Measurements from ENCODE around the gene SCRN3. TPM values are rescaled to one million over a fixed set of nuclear protein-coding genes. Genes with fewer than 3 reads are reported as not detected.
"Not testable (repeated sequence)": the region's sequence is repeated elsewhere in the genome, so short reads cannot be mapped to it uniquely, and the experiment has no call there.

Gene SCRN3
- polyA plus RNA-seq, 1 donor from 2014 or later: 57.1 TPM

GRCh38 chr2:174389542-174389941 is 6.0 kb upstream of the SCRN3 start:
- no peaks in the 10 kb centered on the region for H3K36me3 ChIP-seq (ENCODE audit: insufficient read depth, low read length)
- no peaks in the 10 kb centered on the region for H3K9me2 ChIP-seq (ENCODE audit: insufficient read depth, low read length)
- H2AFZ ChIP-seq (ENCODE audit: low read depth, low read length): no peak overlapping the region
- no peak overlapping the region for H3K4me3 ChIP-seq (ENCODE audit: low read length)
- TF ChIP-seq TAF1 (IDR thresholded peaks at IDR 0.05; ENCODE audit: low read depth): no peak
- TF ChIP-seq MXI1 (conservative IDR thresholded peaks at IDR 0.05; ENCODE audit: poor library complexity, severe bottlenecking): no peak
- no peak for TF ChIP-seq RAD21 (conservative IDR thresholded peaks at IDR 0.05)
- TF ChIP-seq POLR2AphosphoS5 (IDR thresholded peaks at IDR 0.05): no peak
- TF ChIP-seq EP300 (conservative IDR thresholded peaks at IDR 0.05; ENCODE audit: poor library complexity, severe bottlenecking): no peak
- no peak for TF ChIP-seq REST (IDR thresholded peaks at IDR 0.05; ENCODE audit: borderline replicate concordance)
- TF ChIP-seq CTCF (IDR thresholded peaks at IDR 0.05; ENCODE audit: poor library complexity, severe bottlenecking): no peak
- no peak for TF ChIP-seq SMC3 (conservative IDR thresholded peaks at IDR 0.05; ENCODE audit: poor library complexity)
- TF ChIP-seq EZH2 (IDR thresholded peaks at IDR 0.05; ENCODE audit: borderline replicate concordance, insufficient read depth, low read length, poor library complexity, severe bottlenecking): no peak
- H3K9ac ChIP-seq (ENCODE audit: low read length): no peak overlapping the region
- H3K27ac ChIP-seq (ENCODE audit: low read length): no peak overlapping the region
- H3K9me3 ChIP-seq (ENCODE audit: low read length): no peaks in the 10 kb centered on the region
- H3F3A ChIP-seq (ENCODE audit: insufficient read depth, low read length, poor library complexity, severe bottlenecking): no peaks in the 10 kb centered on the region
- no peaks in the 10 kb centered on the region for H4K20me1 ChIP-seq (ENCODE audit: insufficient read depth)
- no peak overlapping the region for H3K4me2 ChIP-seq (ENCODE audit: low read length)
- peaks cover 32% of the 10 kb centered on the region for H3K79me2 ChIP-seq (replicated peaks; ENCODE audit: insufficient read depth, low read length)
- no peaks in the 10 kb centered on the region for H3K27me3 ChIP-seq (ENCODE audit: insufficient read depth, low read depth, low read length)

GRCh38 chr2:174390303-174390702 is 5.2 kb upstream of the SCRN3 start:
- H3K9me3 ChIP-seq (ENCODE audit: low read length); H3F3A ChIP-seq (ENCODE audit: insufficient read depth, low read length, poor library complexity, severe bottlenecking); H3K9ac ChIP-seq (ENCODE audit: low read length); H3K4me2 ChIP-seq (ENCODE audit: low read length); H3K9me2 ChIP-seq (ENCODE audit: insufficient read depth, low read length); H3K4me3 ChIP-seq (ENCODE audit: low read length); H3K27ac ChIP-seq (ENCODE audit: low read length); H3K36me3 ChIP-seq (ENCODE audit: insufficient read depth, low read length); H4K20me1 ChIP-seq (ENCODE audit: insufficient read depth); H3K27me3 ChIP-seq (ENCODE audit: insufficient read depth, low read depth, low read length); H2AFZ ChIP-seq (ENCODE audit: low read depth, low read length): not testable (repeated sequence)
- H3K79me2 ChIP-seq (replicated peaks; ENCODE audit: insufficient read depth, low read length): peaks cover 39% of the 10 kb centered on the region

- Histone ChIP-seq H2AFZ (ENCODE audit: low read depth, low read length) (no peak overlapping the region), H3K27me3 (ENCODE audit: insufficient read depth, low read depth, low read length) (no peaks in the 10 kb centered on the region), H3K9me3 (ENCODE audit: low read length) (no peaks in the 10 kb centered on the region), H3K4me2 (ENCODE audit: low read length) (no peak overlapping the region), H3K36me3 (ENCODE audit: insufficient read depth, low read length) (no peaks in the 10 kb centered on the region), H3K79me2 (replicated peaks; ENCODE audit: insufficient read depth, low read length) (peaks cover 39% of the 10 kb centered on the region), H3K9me2 (ENCODE audit: insufficient read depth, low read length) (no peaks in the 10 kb centered on the region), H3F3A (ENCODE audit: insufficient read depth, low read length, poor library complexity, severe bottlenecking) (peaks cover 4% of the 10 kb centered on the region), H3K9ac (ENCODE audit: low read length) (no peak overlapping the region), H3K4me3 (ENCODE audit: low read length) (no peak overlapping the region), H3K27ac (ENCODE audit: low read length) (no peak overlapping the region), H4K20me1 (ENCODE audit: insufficient read depth) (no peaks in the 10 kb centered on the region)
- no peak for TF ChIP-seq REST (IDR thresholded peaks at IDR 0.05; ENCODE audit: borderline replicate concordance)
- no peak for TF ChIP-seq RAD21 (conservative IDR thresholded peaks at IDR 0.05)
- no peak for TF ChIP-seq EP300 (conservative IDR thresholded peaks at IDR 0.05; ENCODE audit: poor library complexity, severe bottlenecking)
- TF ChIP-seq EZH2 (IDR thresholded peaks at IDR 0.05; ENCODE audit: borderline replicate concordance, insufficient read depth, low read length, poor library complexity, severe bottlenecking): no peak
- no peak for TF ChIP-seq TAF1 (IDR thresholded peaks at IDR 0.05; ENCODE audit: low read depth)
- no peak for TF ChIP-seq SMC3 (conservative IDR thresholded peaks at IDR 0.05; ENCODE audit: poor library complexity)
- no peak for TF ChIP-seq MXI1 (conservative IDR thresholded peaks at IDR 0.05; ENCODE audit: poor library complexity, severe bottlenecking)
Observed at GRCh38 chr2:174392706-174393105, 2.8 kb upstream of the SCRN3 start.

Measured in neural cell (in vitro differentiated cells).